Neural progenitor cell (in vitro differentiated cells): ENCODE results near the gene PYCARD. TPM values are rescaled to one million over a fixed set of nuclear protein-coding genes. Genes with fewer than 3 reads are reported as not detected.

ENCODE experiments used
- DNase-seq: peaks from one replicate; pipeline ENCODE4 v3.0.0-alpha.2; 2016; ENCODE audit warnings: low spot score
- H2AFZ ChIP-seq: fragments of 200-600 bp; sonication (generic); replicated peaks from 2 replicates; pipeline ENCODE4 v1.6.1; 2016; ENCODE audit warnings: antibody characterized with exemption
- H3F3A ChIP-seq: fragments of 200-600 bp; sonication (generic); 2 replicates; pipeline ENCODE4 v1.6.1; 2016; ENCODE audit warnings: antibody characterized with exemption, low read depth
- H3K27ac ChIP-seq: fragments of 200-600 bp; sonication (generic); 2 replicates; pipeline ENCODE4 v1.5.1; 2016; ENCODE audit warnings: mild to moderate bottlenecking
- H3K27me3 ChIP-seq: fragments of 200-600 bp; sonication (generic); 2 replicates; pipeline ENCODE4 v1.6.1; 2016; ENCODE audit warnings: mild to moderate bottlenecking, moderate library complexity
- H3K36me3 ChIP-seq: fragments of 200-600 bp; sonication (generic); 2 replicates; pipeline ENCODE4 v1.5.1; 2016
- H3K4me1 ChIP-seq: fragments of 200-600 bp; sonication (generic); 2 replicates; pipeline ENCODE4 v1.6.1; 2016; ENCODE audit warnings: mixed run types
- H3K4me2 ChIP-seq: fragments of 200-600 bp; sonication (generic); 2 replicates; pipeline ENCODE4 v1.6.1; 2016
- H3K4me3 ChIP-seq: fragments of 200-600 bp; sonication (generic); 2 replicates; pipeline ENCODE4 v1.5.1; 2016
- H3K79me2 ChIP-seq: fragments of 200-600 bp; sonication (generic); 2 replicates; pipeline ENCODE4 v1.6.1; 2016; ENCODE audit warnings: low read depth
- H3K9ac ChIP-seq: fragments of 200-600 bp; sonication (generic); 2 replicates; pipeline ENCODE4 v1.6.1; 2016
- H3K9me3 ChIP-seq: fragments of 200-600 bp; sonication (generic); 2 replicates; pipeline ENCODE4 v1.5.1; 2016; ENCODE audit warnings: low read depth
- H4K20me1 ChIP-seq: fragments of 200-600 bp; sonication (generic); 2 replicates; pipeline ENCODE4 v1.6.1; 2016; ENCODE audit warnings: low read depth
- H3K27ac Mint-ChIP-seq: 3 replicates; pipeline ENCODE4 v1.8.0; 2021; ENCODE audit warnings: mixed read lengths
- H3K27me3 Mint-ChIP-seq: 2 replicates; pipeline ENCODE4 v1.8.0; 2022; ENCODE audit warnings: low read depth, mild to moderate bottlenecking, inconsistent platforms, moderate library complexity, mixed read lengths; ENCODE audit not compliant: insufficient read depth
- H3K36me3 Mint-ChIP-seq: 3 replicates; pipeline ENCODE4 v1.8.0; 2021; ENCODE audit warnings: mixed read lengths
- H3K4me1 Mint-ChIP-seq: 3 replicates; pipeline ENCODE4 v1.8.0; 2021; ENCODE audit warnings: mixed read lengths
- H3K4me3 Mint-ChIP-seq: 3 replicates; pipeline ENCODE4 v1.8.0; 2021; ENCODE audit warnings: mild to moderate bottlenecking, moderate library complexity, mixed read lengths
- H3K9me3 Mint-ChIP-seq: 3 replicates; pipeline ENCODE4 v1.8.0; 2020; ENCODE audit warnings: mixed read lengths
- EZH2 ChIP-seq: fragments of 200-600 bp; sonication (generic); IDR thresholded peaks from 2 replicates; pipeline ENCODE4 v1.6.1; 2017; ENCODE audit warnings: antibody characterized with exemption, mild to moderate bottlenecking, moderate library complexity
- EZH2phosphoT487 ChIP-seq: fragments of 200-600 bp; sonication (generic); IDR thresholded peaks from 2 replicates; pipeline ENCODE4 v1.6.1; 2017; ENCODE audit warnings: antibody characterized with exemption
- total RNA-seq: library from RNA; depleted of rRNA; stranded (reverse); fragments of >200 nt; gene quantifications from 2 replicates; pipeline ENCODE4 v1.2.3, GENCODE V29; 2015; ENCODE audit warnings: low replicate concordance
- TF ChIP-seq, protein P1 (sequence below): fragments of 200-600 bp; sonication (generic); IDR thresholded peaks from 2 replicates; pipeline ENCODE4 v1.5.1; 2017; ENCODE audit warnings: antibody characterized with exemption, mild to moderate bottlenecking

PYCARD gene
- total RNA-seq, 1 donor from 2014 or later = not detected

DNA sequence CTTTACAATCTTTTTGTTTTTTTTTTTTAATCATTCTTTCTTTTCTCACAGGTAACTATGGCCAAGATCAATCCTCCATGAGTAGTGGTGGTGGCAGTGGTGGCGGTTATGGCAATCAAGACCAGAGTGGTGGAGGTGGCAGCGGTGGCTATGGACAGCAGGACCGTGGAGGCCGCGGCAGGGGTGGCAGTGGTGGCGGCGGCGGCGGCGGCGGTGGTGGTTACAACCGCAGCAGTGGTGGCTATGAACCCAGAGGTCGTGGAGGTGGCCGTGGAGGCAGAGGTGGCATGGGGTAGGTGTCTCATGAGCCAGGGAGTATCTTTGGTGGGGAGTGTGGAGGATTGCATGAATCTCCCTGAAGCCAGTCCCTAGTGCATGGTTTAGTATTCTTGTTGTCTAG, 17.7 kb downstream of the PYCARD start:
- H3K27ac Mint-ChIP-seq = no peak overlapping the region

DNA sequence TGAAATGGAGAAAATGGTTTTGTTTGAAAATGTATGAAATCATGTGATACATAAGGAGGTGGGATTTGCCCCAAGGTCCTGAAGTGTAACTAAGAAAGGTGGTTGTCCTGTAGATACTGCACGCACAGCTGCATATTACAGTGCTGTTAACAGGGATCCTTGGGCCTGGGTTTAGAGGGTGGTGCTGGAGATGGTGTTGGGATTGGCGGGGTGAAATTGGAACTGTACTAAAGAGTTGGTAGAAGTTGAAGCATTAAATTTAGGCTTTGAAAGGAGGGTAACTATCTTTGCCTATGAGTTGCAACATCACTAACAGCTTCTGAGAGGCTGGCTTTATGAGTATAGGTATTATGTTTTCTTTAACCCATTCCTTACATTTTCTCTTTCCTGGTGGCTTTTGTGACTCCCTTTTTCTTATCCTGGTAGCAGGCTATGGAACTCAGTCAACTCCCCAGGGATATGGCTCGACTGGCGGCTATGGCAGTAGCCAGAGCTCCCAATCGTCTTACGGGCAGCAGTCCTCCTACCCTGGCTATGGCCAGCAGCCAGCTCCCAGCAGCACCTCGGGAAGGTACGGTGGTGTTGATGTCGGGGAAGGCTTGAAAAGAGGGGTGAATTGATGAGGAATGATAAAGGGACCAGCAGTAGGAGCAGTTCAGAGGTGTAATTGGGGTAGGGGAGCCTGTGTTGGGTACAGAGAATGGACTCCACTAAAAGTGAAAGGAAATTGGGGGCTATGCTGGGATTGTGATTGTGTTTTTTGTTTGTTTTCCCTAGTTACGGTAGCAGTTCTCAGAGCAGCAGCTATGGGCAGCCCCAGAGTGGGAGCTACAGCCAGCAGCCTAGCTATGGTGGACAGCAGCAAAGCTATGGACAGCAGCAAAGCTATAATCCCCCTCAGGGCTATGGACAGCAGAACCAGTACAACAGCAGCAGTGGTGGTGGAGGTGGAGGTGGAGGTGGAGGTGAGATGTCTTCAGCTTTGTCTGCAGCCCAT, 18.8 kb downstream of the PYCARD start:
- peaks cover 66% of the 10 kb centered on the region for H3F3A ChIP-seq
- no peak for DNase-seq
- H3K9me3 Mint-ChIP-seq = peaks cover 2% of the 10 kb centered on the region
- H3K79me2 ChIP-seq = peaks cover 96% of the 10 kb centered on the region
- H3K4me3 ChIP-seq = peak overlapping the region; percentile 72
- no peaks in the 10 kb centered on the region for H3K9me3 ChIP-seq
- H3K4me2 ChIP-seq = peak overlapping the region; percentile 95
- H3K4me1 Mint-ChIP-seq = peaks cover 34% of the 10 kb centered on the region
- H3K9ac ChIP-seq = no peak overlapping the region
- H2AFZ ChIP-seq = no peak overlapping the region
- H4K20me1 ChIP-seq = peaks cover 81% of the 10 kb centered on the region
- peak overlapping the region; percentile 36 for H3K27ac Mint-ChIP-seq
- peaks cover 17% of the 10 kb centered on the region for H3K4me1 ChIP-seq
- H3K27ac ChIP-seq = no peak overlapping the region
- peak overlapping the region; percentile 98 for H3K4me3 Mint-ChIP-seq
- peaks cover 29% of the 10 kb centered on the region for H3K27me3 Mint-ChIP-seq
- H3K36me3 Mint-ChIP-seq = peaks cover 66% of the 10 kb centered on the region
- no peak for TF ChIP-seq EZH2
- TF ChIP-seq EZH2phosphoT487 = no peak
- TF ChIP-seq, protein P1, sequence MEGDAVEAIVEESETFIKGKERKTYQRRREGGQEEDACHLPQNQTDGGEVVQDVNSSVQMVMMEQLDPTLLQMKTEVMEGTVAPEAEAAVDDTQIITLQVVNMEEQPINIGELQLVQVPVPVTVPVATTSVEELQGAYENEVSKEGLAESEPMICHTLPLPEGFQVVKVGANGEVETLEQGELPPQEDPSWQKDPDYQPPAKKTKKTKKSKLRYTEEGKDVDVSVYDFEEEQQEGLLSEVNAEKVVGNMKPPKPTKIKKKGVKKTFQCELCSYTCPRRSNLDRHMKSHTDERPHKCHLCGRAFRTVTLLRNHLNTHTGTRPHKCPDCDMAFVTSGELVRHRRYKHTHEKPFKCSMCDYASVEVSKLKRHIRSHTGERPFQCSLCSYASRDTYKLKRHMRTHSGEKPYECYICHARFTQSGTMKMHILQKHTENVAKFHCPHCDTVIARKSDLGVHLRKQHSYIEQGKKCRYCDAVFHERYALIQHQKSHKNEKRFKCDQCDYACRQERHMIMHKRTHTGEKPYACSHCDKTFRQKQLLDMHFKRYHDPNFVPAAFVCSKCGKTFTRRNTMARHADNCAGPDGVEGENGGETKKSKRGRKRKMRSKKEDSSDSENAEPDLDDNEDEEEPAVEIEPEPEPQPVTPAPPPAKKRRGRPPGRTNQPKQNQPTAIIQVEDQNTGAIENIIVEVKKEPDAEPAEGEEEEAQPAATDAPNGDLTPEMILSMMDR = no peak
- H3K27me3 ChIP-seq = no peaks in the 10 kb centered on the region
- H3K36me3 ChIP-seq = peaks cover 25% of the 10 kb centered on the region

More for the DNA sequence above, 17.7 kb downstream of the PYCARD start:
- Histone ChIP-seq H3K36me3 (peaks cover 37% of the 10 kb centered on the region), H3K9ac (no peak overlapping the region), H3K79me2 (peaks cover 99% of the 10 kb centered on the region), H3F3A (peaks cover 69% of the 10 kb centered on the region), H3K4me3 (no peak overlapping the region), H3K27ac (no peak overlapping the region), H3K27me3 (no peaks in the 10 kb centered on the region), H2AFZ (no peak overlapping the region), H4K20me1 (peaks cover 93% of the 10 kb centered on the region), H3K9me3 (no peaks in the 10 kb centered on the region), H3K4me1 (peaks cover 17% of the 10 kb centered on the region), H3K4me2 (no peak overlapping the region)
- Mint-ChIP-seq H3K36me3 (peaks cover 76% of the 10 kb centered on the region), H3K9me3 (peaks cover 2% of the 10 kb centered on the region), H3K4me1 (peaks cover 31% of the 10 kb centered on the region), H3K27me3 (peaks cover 29% of the 10 kb centered on the region), H3K4me3 (peak overlapping the region; percentile 14)
- TF ChIP-seq, protein P1 = no peak
- TF ChIP-seq EZH2 = no peak
- no peak for TF ChIP-seq EZH2phosphoT487
- DNase-seq = no peak

DNA sequence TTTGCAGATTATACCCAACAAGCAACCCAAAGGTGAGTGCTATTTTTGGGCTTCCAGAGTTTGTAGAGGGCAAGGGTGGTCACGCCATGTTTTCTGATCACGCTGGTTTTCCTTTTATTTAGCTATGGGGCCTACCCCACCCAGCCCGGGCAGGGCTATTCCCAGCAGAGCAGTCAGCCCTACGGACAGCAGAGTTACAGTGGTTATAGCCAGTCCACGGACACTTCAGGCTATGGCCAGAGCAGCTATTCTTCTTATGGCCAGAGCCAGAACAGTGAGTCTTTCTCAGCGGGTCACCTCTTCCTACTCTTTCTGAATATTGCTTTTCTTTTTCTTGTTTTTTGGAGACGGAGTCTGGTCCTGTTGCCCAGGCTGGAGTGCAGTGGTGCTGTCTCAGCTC, 20.2 kb downstream of the PYCARD start:
- Mint-ChIP-seq H3K4me3 (peak overlapping the region; percentile 98), H3K36me3 (peaks cover 53% of the 10 kb centered on the region), H3K4me1 (peaks cover 37% of the 10 kb centered on the region), H3K9me3 (peaks cover 4% of the 10 kb centered on the region), H3K27me3 (peaks cover 29% of the 10 kb centered on the region), H3K27ac (no peak overlapping the region)
- Histone ChIP-seq H4K20me1 (peaks cover 68% of the 10 kb centered on the region), H3K9me3 (no peaks in the 10 kb centered on the region), H3K79me2 (peaks cover 83% of the 10 kb centered on the region), H3K4me1 (peaks cover 17% of the 10 kb centered on the region), H3K4me2 (peak overlapping the region; percentile 95), H3K9ac (peak overlapping the region; percentile 92), H2AFZ (no peak overlapping the region), H3K27me3 (no peaks in the 10 kb centered on the region), H3F3A (peaks cover 58% of the 10 kb centered on the region), H3K27ac (no peak overlapping the region), H3K4me3 (peak overlapping the region; percentile 72), H3K36me3 (peaks cover 21% of the 10 kb centered on the region)
- no peak for DNase-seq
- TF ChIP-seq, protein P1 = no peak
- TF ChIP-seq EZH2phosphoT487 (no peak), EZH2 (no peak)
